H1 (cell line): Measurements from ENCODE around the gene CHST1.

Experiments
- ATF3 ChIP-seq: IDR thresholded peaks from 2 replicates; pipeline ENCODE4 v1.6.1; 2011; ENCODE audit warnings: low read depth, mild to moderate bottlenecking, low read length; ENCODE audit not compliant: insufficient read depth
- CHD7 ChIP-seq: fragments of 300-600 bp; sonication (generic); IDR thresholded peaks from 2 replicates; pipeline ENCODE4 v1.7.1; 2012; ENCODE audit warnings: low read length, moderate library complexity, mild to moderate bottlenecking, inconsistent platforms; ENCODE audit not compliant: insufficient replicate concordance
- CTCF ChIP-seq, 3 experiments: IDR thresholded peaks; 1 replicate in 2 of 3; 2 replicates in 1 of 3; pipeline versions ENCODE4 v1.5.1 to v1.6.1; 2011; ENCODE audit warnings: low read length in 3 of 3, mild to moderate bottlenecking in 3 of 3, inconsistent platforms in 2 of 3, low read depth in 1 of 3, moderate library complexity in 1 of 3; ENCODE audit not compliant: insufficient read depth in 1 of 3; ENCODE audit errors: control extremely low read depth in 1 of 3
- EGR1 ChIP-seq: IDR thresholded peaks from 2 replicates; pipeline ENCODE4 v1.6.1; 2011; ENCODE audit warnings: low read depth, low read length, borderline replicate concordance
- EP300 ChIP-seq, 2 experiments: IDR thresholded peaks; 1 replicate in 1 of 2; 2 replicates in 1 of 2; pipeline ENCODE4 v1.6.1; 2011 to 2012; ENCODE audit warnings: low read depth in 2 of 2, low read length in 2 of 2, mild to moderate bottlenecking in 2 of 2, borderline replicate concordance in 1 of 2, inconsistent platforms in 1 of 2, moderate library complexity in 1 of 2
- EZH2 ChIP-seq: fragments of 200-600 bp; sonication (generic); IDR thresholded peaks from 2 replicates; pipeline ENCODE4 v1.7.1; 2012; ENCODE audit warnings: low read depth, mild to moderate bottlenecking, moderate library complexity, low read length, inconsistent platforms; ENCODE audit not compliant: severe bottlenecking
- HDAC6 ChIP-seq: IDR thresholded peaks from one replicate; pipeline ENCODE4 v1.7.1; 2012; ENCODE audit warnings: low read depth, mild to moderate bottlenecking, inconsistent platforms, low read length, moderate library complexity
- NRF1 ChIP-seq: IDR thresholded peaks from 2 replicates; pipeline ENCODE4 v1.6.1; 2011; ENCODE audit warnings: mild to moderate bottlenecking, low read depth, low read length, improper control_type of control experiment
- POLR2A ChIP-seq, 2 experiments: IDR thresholded peaks; 1 replicate in 1 of 2; 2 replicates in 1 of 2; pipeline ENCODE4 v1.6.1; 2011; ENCODE audit warnings: low read depth in 2 of 2, low read length in 2 of 2, mild to moderate bottlenecking in 2 of 2; ENCODE audit errors: control extremely low read depth in 1 of 2
- RAD21 ChIP-seq, 2 experiments: IDR thresholded peaks in 1 of 2; conservative IDR thresholded peaks in 1 of 2; 2 replicates each; pipeline ENCODE4 v1.6.1; 2011; ENCODE audit warnings: low read depth in 2 of 2, low read length in 2 of 2, improper control_type of control experiment in 1 of 2, inconsistent platforms in 1 of 2, mild to moderate bottlenecking in 1 of 2, moderate library complexity in 1 of 2
- SIN3A ChIP-seq, 2 experiments: IDR thresholded peaks in 1 of 2; conservative IDR thresholded peaks in 1 of 2; 2 replicates each; pipeline ENCODE4 v1.6.1; 2011 to 2012; ENCODE audit warnings: low read length in 2 of 2, improper control_type of control experiment in 1 of 2, low read depth in 1 of 2, mild to moderate bottlenecking in 1 of 2
- SIRT6 ChIP-seq: IDR thresholded peaks from one replicate; pipeline ENCODE4 v1.7.1; 2012; ENCODE audit warnings: low read length, inconsistent platforms
- SP1 ChIP-seq: IDR thresholded peaks from 2 replicates; pipeline ENCODE4 v1.6.1; 2011; ENCODE audit warnings: low read depth, low read length

GRCh38 chr11:45688472-45689033 is 23.1 kb upstream of the CHST1 start:
- TF ChIP-seq CTCF (IDR thresholded peaks at IDR 0.05; ENCODE audit: control extremely low read depth in 1 of 3, insufficient read depth in 1 of 3, low read depth in 1 of 3, low read length in 3 of 3) (no peak), ATF3 (no peak), EZH2 (no peak), POLR2A (IDR thresholded peaks at IDR 0.05; ENCODE audit: control extremely low read depth in 1 of 2, low read depth in 2 of 2, low read length in 2 of 2) (no peak), CHD7 (no peak), HDAC6 (no peak), RAD21 (IDR thresholded peaks at IDR 0.05 in 1 of 2, conservative IDR thresholded peaks at IDR 0.05 in 1 of 2; ENCODE audit: low read depth in 2 of 2, low read length in 2 of 2) (no peak), EP300 (IDR thresholded peaks at IDR 0.05; ENCODE audit: borderline replicate concordance in 1 of 2, low read depth in 2 of 2, low read length in 2 of 2) (no peak), SP1 (no peak), NRF1 (no peak), EGR1 (no peak), SIN3A (conservative IDR thresholded peaks at IDR 0.05 in 1 of 2, IDR thresholded peaks at IDR 0.05 in 1 of 2; ENCODE audit: low read depth in 1 of 2, low read length in 2 of 2) (no peak), SIRT6 (no peak)
